Right renal cortex interstitium (tissue), 3 donors: ENCODE data around the gene GBP1. TPM values are rescaled to one million over a fixed set of nuclear protein-coding genes. Genes with fewer than 3 reads are reported as not detected.
"Not testable (repeated sequence)": the region's sequence is repeated elsewhere in the genome, so short reads cannot be mapped to it uniquely, and the experiment has no call there.

ENCODE experiments used
- DNase-seq, 3 donors: peaks; one replicate each; pipeline ENCODE4 v3.0.0-alpha.2; 2013; ENCODE audit warnings: low read depth in 3 of 3, low spot score in 2 of 3
- polyA plus RNA-seq, 3 donors: library from polyadenylated mRNA; unstranded; fragments of 120-200 nt; gene quantifications; one replicate each; pipeline ENCODE4 v1.2.1, GENCODE V29; 2013; ENCODE audit not compliant: insufficient read length in 3 of 3

GBP1 gene
- polyA plus RNA-seq, 3 donors: 14.9 to 18.0 (median 14.9) TPM

DNA sequence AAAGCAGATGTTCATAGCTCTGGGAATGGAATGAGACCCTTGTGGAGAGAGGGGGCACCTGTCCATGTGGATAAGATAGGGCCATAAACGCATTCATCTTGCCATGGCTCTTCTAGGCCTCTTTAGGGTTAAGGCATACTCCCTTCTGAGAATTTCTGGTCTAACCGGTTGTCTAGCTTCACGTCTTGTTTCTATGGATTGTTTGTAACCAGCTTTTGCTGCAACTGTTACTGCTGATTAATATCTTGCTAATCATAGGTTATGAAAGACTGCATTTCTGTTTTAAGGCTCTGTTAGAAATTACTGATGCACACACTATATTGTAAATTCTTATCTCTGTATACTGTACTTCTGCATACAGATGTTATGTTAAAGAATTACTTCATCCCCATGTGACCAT is 46.7 kb downstream of the GBP1 start:
- not testable (repeated sequence) for DNase-seq

DNA sequence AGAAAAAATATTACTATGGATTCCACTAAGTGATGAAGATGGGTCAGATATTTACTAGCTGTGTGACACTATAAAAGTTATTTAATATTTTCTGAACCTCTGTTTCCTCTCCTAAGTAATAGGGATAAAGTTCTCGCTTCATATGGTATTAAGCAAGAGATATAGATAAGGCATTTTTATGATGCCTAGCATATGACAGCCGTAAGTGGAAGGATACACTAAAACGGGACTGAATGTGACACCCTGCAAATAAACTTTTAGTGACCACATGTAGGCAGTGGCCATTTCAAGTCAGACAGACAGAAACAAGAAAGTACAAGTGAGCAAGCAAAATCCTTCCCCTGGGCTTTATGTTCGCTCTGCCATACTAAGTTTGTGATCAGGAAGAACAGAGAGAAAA is 56.5 kb downstream of the GBP1 start:
- DNase-seq: no peak

DNA sequence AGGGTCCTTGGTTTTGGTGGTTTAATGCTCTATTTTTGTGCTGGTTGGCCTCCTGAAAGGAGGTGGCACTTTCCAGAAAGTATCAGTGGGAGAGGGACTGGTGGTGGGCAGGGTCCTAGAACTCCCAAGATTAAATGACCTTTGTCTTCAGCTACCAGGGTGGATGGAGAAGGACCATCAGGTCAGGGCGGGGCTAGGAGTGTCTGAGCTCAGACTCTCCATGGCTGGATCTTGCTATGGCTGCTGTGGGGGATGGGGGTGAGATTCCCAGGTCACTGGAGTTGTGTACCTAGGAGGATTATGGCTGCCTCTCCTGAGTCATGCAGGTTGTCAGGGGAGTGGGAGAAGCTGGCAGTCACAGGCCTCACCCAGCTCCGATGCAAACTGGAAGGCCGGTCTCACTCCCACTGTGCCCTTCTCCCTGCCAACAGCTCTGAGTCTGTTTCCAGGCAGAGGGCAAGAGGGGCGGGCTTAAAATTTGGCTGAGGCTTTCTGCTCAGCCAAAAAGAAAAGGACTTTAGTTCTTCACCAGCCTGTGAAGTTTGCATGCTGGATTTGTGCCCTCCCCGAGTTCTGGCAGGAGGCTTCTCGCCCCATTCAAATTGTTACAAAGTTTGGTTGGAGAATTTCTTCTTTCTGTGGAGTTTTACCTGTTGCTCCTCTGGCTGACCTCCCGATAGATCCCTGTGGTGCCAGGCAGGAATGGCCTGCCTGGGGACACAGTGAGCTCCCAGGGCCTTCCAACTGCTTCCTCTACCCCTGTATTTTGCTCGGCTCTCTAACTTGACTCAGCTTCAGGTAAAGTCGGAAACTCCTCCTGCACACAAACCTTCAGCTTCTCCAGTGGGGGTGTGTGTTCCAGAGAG is 59.5 kb downstream of the GBP1 start:
- no peak for DNase-seq

Other genes with a start within 250 kb of the GBP1 start
- 10 to 100 TPM; 49.4 to 55.4 (median 53.7) TPM for gene GTF2B, start 173.6 kb downstream of the GBP1 start, polyA plus RNA-seq
- 10 to 100 TPM; 56.5 to 65.0 (median 56.8) TPM for gene KYAT3, start 72.6 kb downstream of the GBP1 start, polyA plus RNA-seq
- gene RBMXL1, start 72.6 kb downstream of the GBP1 start, polyA plus RNA-seq: 10 to 100 TPM; 17.3 to 20.4 (median 20.3) TPM
- 10 to 100 TPM; 26.0 to 31.6 (median 26.5) TPM for gene GBP3, start 42.3 kb downstream of the GBP1 start, polyA plus RNA-seq
- gene GBP2, start 60.9 kb upstream of the GBP1 start, polyA plus RNA-seq: 1 to 10 TPM; 1.8 to 4.0 (median 3.5) TPM
- under 1 TPM in 2 of 3 donors, not detected in 1; 0.14 to 0.18 TPM for gene GBP7, start 110.8 kb upstream of the GBP1 start, polyA plus RNA-seq
- gene GBP4, start 133.7 kb upstream of the GBP1 start, polyA plus RNA-seq: 10 to 100 TPM; 11.2 to 13.1 (median 11.6) TPM
- 1 to 10 TPM in 1 of 3 donors, under 1 TPM in 2; 0.31 to 1.2 (median 0.33) TPM for gene GBP5, start 207.7 kb upstream of the GBP1 start, polyA plus RNA-seq